ENCODE measurements around the gene HDDC3. TPM values are rescaled to one million over a fixed set of nuclear protein-coding genes. Genes with fewer than 3 reads are reported as not detected.

The HDDC3 gene
- total and polyA plus RNA-seq, 2 donors (not counting 3 experiments of a cell fraction or from before 2014, with no cell fraction given), result 16.0 to 20.2 TPM

DNA sequence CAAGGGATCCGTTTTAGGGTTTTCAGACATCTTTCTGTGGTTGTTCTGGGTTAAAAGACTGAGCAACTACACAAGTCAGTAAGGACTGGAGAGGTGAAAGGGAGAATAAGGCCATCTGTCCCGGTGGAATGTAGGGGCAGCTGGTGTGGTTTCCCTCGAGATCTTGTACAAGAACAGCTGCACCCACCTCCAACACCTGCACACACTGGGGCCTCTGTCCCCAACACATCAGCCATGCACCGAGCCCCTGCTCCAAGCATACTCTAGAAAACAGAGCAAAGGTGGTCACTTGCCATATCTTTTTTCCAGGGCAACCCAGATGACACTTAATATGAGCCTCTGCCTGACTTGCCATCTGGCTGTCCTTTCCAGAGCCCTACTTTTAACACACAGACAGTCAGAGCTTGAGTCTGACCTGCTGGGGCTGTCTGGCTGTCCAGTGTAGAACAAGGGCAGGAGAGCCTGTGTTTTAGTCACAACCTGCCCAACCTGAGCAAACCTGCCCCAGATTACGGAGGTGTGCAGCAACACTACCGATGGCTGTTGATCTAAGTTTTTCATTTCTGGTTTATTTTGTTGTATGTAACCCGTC is 17.0 kb downstream of the HDDC3 start:
- DNase-seq (ENCODE audit: low read depth, low spot score) (no peak), FAIRE-seq (no peak)
- Histone ChIP-seq H3K9me3 (replicated peaks; ENCODE audit: control insufficient read depth, insufficient read depth, low read length) (no peaks in the 10 kb centered on the region), H3K9ac (replicated peaks; ENCODE audit: extremely low read depth, insufficient read depth, low read length) (no peak overlapping the region), H3K79me2 (ENCODE audit: control insufficient read depth, insufficient read depth, low read length) (no peaks in the 10 kb centered on the region), H4K20me1 (replicated peaks; ENCODE audit: control insufficient read depth, extremely low read depth, insufficient read depth, low read length) (no peaks in the 10 kb centered on the region), H3K4me3 (replicated peaks in 1 of 3; ENCODE audit: insufficient read depth in 1 of 3, low read depth in 1 of 3, low read length in 3 of 3) (no peak overlapping the region), H3K27ac (ENCODE audit: insufficient read depth, low read depth, low read length) (no peak overlapping the region), H3K4me1 (ENCODE audit: control insufficient read depth, extremely low read depth, insufficient read depth, low read length) (no peaks in the 10 kb centered on the region), H3K9me1 (replicated peaks; ENCODE audit: control insufficient read depth, extremely low read depth, insufficient read depth, low read length) (no peaks in the 10 kb centered on the region), H3K27me3 (ENCODE audit: control insufficient read depth in 2 of 2, insufficient read depth in 2 of 2, low read length in 2 of 2) (no peaks in the 10 kb centered on the region), H3K36me3 (ENCODE audit: control insufficient read depth in 2 of 2, extremely low read depth in 1 of 2, insufficient read depth in 2 of 2, low read length in 2 of 2) (peaks cover 7 to 72% of the 10 kb centered on the region in 2 experiments), H3K4me2 (ENCODE audit: insufficient read depth, low read length) (no peak overlapping the region), H2AFZ (ENCODE audit: low read depth, low read length) (no peak overlapping the region)
- CTCF ChIA-PET, result no interaction called here
- intact Hi-C loops (cut with micrococcal nuclease) (no loop called here), dilution Hi-C loops (cut with MboI; ENCODE audit: extremely low pct_ligation_motif_present, low sequenced_read_pairs) (no loop called here)
- POLR2A ChIA-PET, result no interaction called here
- no peak for TF ChIP-seq GATA2 (IDR thresholded peaks at IDR 0.05; ENCODE audit: insufficient read depth, insufficient read length, low read depth, low read length)
- TF ChIP-seq MYC (IDR thresholded peaks at IDR 0.05; ENCODE audit: low read depth, low read length), result no peak
- TF ChIP-seq FOS (IDR thresholded peaks at IDR 0.05; ENCODE audit: borderline replicate concordance, insufficient read depth, low read length), result no peak
- TF ChIP-seq, protein P1, sequence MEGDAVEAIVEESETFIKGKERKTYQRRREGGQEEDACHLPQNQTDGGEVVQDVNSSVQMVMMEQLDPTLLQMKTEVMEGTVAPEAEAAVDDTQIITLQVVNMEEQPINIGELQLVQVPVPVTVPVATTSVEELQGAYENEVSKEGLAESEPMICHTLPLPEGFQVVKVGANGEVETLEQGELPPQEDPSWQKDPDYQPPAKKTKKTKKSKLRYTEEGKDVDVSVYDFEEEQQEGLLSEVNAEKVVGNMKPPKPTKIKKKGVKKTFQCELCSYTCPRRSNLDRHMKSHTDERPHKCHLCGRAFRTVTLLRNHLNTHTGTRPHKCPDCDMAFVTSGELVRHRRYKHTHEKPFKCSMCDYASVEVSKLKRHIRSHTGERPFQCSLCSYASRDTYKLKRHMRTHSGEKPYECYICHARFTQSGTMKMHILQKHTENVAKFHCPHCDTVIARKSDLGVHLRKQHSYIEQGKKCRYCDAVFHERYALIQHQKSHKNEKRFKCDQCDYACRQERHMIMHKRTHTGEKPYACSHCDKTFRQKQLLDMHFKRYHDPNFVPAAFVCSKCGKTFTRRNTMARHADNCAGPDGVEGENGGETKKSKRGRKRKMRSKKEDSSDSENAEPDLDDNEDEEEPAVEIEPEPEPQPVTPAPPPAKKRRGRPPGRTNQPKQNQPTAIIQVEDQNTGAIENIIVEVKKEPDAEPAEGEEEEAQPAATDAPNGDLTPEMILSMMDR (IDR thresholded peaks at IDR 0.05; ENCODE audit: extremely low read depth in 1 of 2, insufficient read depth in 1 of 2, low read depth in 1 of 2, low read length in 2 of 2), result no peak
- TF ChIP-seq, protein P2, sequence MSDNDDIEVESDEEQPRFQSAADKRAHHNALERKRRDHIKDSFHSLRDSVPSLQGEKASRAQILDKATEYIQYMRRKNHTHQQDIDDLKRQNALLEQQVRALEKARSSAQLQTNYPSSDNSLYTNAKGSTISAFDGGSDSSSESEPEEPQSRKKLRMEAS (IDR thresholded peaks at IDR 0.05; ENCODE audit: insufficient read depth, insufficient read length), result no peak
- TF ChIP-seq EZH2 (IDR thresholded peaks at IDR 0.05; ENCODE audit: borderline replicate concordance, low read depth, low read length, severe bottlenecking), result no peak
- TF ChIP-seq JUN (IDR thresholded peaks at IDR 0.05; ENCODE audit: borderline replicate concordance, insufficient read depth, insufficient read length, low read depth), result no peak
- TF ChIP-seq POLR2AphosphoS5 (IDR thresholded peaks at IDR 0.05; ENCODE audit: insufficient read depth, low read depth, low read length), result no peak
- no peak for TF ChIP-seq POLR2A (IDR thresholded peaks at IDR 0.05; ENCODE audit: low read depth, low read length)
- no TSS peak for BruUV-seq (replicated peaks)
